GM23248 (cell line): Measurements from ENCODE around the gene IL1RAPL1.

Source experiments
- EZH2 ChIP-seq: fragments of 200-600 bp; sonication (generic); IDR thresholded peaks from 2 replicates; pipeline ENCODE4 v1.6.1; 2018; ENCODE audit warnings: antibody characterized with exemption, mild to moderate bottlenecking; ENCODE audit not compliant: insufficient read depth, poor library complexity, severe bottlenecking
- EZH2phosphoT487 ChIP-seq: fragments of 200-600 bp; sonication (generic); IDR thresholded peaks from 2 replicates; pipeline ENCODE4 v1.6.1; 2018; ENCODE audit warnings: antibody characterized with exemption, moderate library complexity, mild to moderate bottlenecking, low read depth; ENCODE audit not compliant: insufficient read depth

GRCh38 chrX:29477878-29478277, 890.6 kb downstream of the IL1RAPL1 start:
- no peak for TF ChIP-seq EZH2
- TF ChIP-seq EZH2phosphoT487, result no peak
